ENCODE results near the gene NWD2.
"Not testable (repeated sequence)": the region's sequence is repeated elsewhere in the genome, so short reads cannot be mapped to it uniquely, and the experiment has no call there.

NWD2 gene

DNA sequence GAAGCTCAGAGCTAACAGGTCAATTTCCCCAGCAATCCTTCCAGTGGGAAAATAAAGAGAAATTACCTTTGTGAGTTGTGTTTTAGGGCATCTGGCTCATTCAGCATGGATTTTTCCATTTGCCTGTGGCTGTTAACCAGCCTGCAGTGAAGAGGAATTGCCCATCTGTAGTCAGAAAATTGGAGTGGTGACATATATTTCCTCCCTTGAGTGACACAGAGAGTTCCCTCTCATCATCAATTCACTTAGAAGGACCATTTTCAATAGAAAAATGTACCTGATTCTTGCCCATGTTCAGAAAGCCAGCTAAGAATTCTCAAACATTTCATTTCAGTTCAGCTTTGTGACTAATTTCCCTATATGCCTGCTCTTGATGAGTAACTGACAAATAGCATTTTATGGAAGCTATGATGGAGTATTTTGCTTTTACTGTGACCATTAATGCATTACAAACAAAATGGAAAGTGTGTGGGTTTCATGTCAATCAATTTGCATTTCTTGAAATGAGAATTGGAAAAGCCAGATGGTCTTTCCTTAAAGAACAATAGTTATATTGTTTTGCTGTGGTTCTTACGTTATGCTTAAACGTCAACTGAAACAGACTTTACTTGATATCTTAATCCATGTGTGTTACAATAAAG, 155.8 kb downstream of the NWD2 start:
- DNase-seq (ENCODE audit: low read depth), result no peak
- H3K4me3 ChIP-seq (ENCODE audit: low read depth, low read length), result no peak overlapping the region
- TF ChIP-seq, protein P1, sequence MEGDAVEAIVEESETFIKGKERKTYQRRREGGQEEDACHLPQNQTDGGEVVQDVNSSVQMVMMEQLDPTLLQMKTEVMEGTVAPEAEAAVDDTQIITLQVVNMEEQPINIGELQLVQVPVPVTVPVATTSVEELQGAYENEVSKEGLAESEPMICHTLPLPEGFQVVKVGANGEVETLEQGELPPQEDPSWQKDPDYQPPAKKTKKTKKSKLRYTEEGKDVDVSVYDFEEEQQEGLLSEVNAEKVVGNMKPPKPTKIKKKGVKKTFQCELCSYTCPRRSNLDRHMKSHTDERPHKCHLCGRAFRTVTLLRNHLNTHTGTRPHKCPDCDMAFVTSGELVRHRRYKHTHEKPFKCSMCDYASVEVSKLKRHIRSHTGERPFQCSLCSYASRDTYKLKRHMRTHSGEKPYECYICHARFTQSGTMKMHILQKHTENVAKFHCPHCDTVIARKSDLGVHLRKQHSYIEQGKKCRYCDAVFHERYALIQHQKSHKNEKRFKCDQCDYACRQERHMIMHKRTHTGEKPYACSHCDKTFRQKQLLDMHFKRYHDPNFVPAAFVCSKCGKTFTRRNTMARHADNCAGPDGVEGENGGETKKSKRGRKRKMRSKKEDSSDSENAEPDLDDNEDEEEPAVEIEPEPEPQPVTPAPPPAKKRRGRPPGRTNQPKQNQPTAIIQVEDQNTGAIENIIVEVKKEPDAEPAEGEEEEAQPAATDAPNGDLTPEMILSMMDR (IDR thresholded peaks at IDR 0.05; ENCODE audit: low read depth, low read length, missing control alignments), result no peak

GRCh38 chr4:37407938-37408826, 163.6 kb downstream of the NWD2 start:
- not testable (repeated sequence) for DNase-seq (ENCODE audit: low read depth); H3K4me3 ChIP-seq (ENCODE audit: low read depth, low read length)

DNA sequence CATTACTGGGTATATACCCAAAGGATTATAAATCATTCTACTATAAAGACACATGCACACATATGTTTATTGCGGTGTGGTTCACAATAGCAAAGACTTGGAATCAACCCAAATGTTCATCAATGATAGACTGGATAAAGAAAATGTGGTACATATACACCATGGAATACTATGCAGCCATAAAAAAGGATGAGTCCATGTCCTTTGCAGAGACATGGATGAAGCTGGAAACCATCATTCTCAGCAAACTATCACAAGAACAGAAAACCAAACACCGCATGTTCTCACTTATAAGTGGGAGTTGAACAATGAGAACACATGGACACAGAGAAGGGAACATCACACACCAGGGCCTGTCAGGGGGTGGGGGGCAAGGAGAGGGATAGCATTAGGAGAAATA, 169.1 kb downstream of the NWD2 start:
- H3K4me3 ChIP-seq (ENCODE audit: low read depth, low read length); DNase-seq (ENCODE audit: low read depth): not testable (repeated sequence)

DNA sequence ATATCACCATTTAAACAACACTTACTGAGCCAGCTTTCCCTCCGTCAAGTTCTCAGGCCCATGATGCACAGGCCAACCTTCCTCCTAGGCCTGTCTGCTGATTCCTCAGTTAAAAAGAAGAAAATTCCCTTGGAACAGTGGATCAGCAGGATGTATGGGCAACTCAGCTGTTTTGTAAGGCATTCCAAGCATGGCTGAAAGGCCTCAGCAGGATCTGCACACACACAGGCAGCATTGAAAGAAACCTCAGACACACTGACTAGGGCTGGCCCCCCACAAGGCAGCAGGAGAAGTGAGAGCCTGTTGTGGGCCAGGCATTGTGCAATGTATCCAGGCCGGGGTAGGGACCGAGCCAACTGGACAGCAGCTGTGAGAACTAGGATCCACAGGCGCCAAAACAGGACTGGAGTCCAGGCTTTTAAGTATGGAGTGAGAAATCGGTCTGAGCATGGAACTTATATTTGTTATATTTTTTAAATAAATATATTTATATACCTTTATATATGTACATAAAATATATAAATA, 171.4 kb downstream of the NWD2 start:
- no peak overlapping the region for H3K4me3 ChIP-seq (ENCODE audit: low read depth, low read length)
- DNase-seq (ENCODE audit: low read depth), result no peak
- TF ChIP-seq, protein P1 (IDR thresholded peaks at IDR 0.05; ENCODE audit: low read depth, low read length, missing control alignments), result no peak

DNA sequence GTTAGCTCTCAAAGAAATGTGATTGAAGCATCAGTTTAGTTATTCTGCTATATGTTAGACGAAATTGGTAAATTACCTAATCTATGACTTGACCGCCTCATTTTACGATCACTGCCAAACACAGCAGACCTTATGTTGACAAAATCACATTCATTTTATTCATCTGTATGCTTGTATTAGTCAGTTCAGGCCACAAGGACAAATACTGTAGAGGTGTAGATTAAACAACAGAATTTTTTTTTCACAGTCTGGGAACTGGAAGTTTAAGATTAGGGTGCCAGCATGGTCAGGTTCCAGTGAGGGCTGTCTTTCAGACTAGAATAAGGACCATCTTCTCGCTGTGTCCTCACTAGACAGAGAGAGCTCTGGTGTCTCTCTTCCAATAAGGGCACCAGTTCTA, 177.1 kb downstream of the NWD2 start:
- TF ChIP-seq, protein P1 (IDR thresholded peaks at IDR 0.05; ENCODE audit: low read depth, low read length, missing control alignments), result no peak
- no peak for DNase-seq (ENCODE audit: low read depth)

GRCh38 chr4:37422102-37422501, 177.6 kb downstream of the NWD2 start:
- no peak for DNase-seq (ENCODE audit: low read depth)

More for the DNA sequence above, 177.1 kb downstream of the NWD2 start:
- no peak overlapping the region for H3K4me3 ChIP-seq (ENCODE audit: low read depth, low read length)

GRCh38 chr4:37422638-37423037, 178.1 kb downstream of the NWD2 start:
- DNase-seq (ENCODE audit: low read depth), result no peak
- TF ChIP-seq, protein P1 (IDR thresholded peaks at IDR 0.05; ENCODE audit: low read depth, low read length, missing control alignments), result no peak
- H3K4me3 ChIP-seq (ENCODE audit: low read depth, low read length), result no peak overlapping the region

More at GRCh38 chr4:37422102-37422501, 177.6 kb downstream of the NWD2 start:
- TF ChIP-seq, protein P1 (IDR thresholded peaks at IDR 0.05; ENCODE audit: low read depth, low read length, missing control alignments), result no peak
- H3K4me3 ChIP-seq (ENCODE audit: low read depth, low read length), result no peak overlapping the region

All from GM12864 (cell line).